Thyroid gland (tissue), 4 donors: ENCODE data around the gene SIRPA.

ENCODE experiments used
- POLR2A ChIP-seq, 2 donors: fragments of 450-650 bp; IDR thresholded peaks; one replicate each; pipeline ENCODE4 v1.6.1; 2017; ENCODE audit warnings: antibody characterized with exemption in 2 of 2, mild to moderate bottlenecking in 2 of 2, moderate library complexity in 1 of 2
- TF ChIP-seq, protein P1 (sequence below), 6 experiments: fragments of 200-600 bp in 3 of 6; fragments of 450-650 bp in 3 of 6; sonication (generic) in 3 of 6; IDR thresholded peaks; one replicate each; pipeline ENCODE4 v1.5.1; 2016 to 2019; ENCODE audit warnings: antibody characterized with exemption in 6 of 6, mild to moderate bottlenecking in 2 of 6, inconsistent platforms in 1 of 6, moderate library complexity in 1 of 6

GRCh38 chr20:1871807-1872458 lies 23.3 kb upstream of the SIRPA start:
- TF ChIP-seq, protein P1, sequence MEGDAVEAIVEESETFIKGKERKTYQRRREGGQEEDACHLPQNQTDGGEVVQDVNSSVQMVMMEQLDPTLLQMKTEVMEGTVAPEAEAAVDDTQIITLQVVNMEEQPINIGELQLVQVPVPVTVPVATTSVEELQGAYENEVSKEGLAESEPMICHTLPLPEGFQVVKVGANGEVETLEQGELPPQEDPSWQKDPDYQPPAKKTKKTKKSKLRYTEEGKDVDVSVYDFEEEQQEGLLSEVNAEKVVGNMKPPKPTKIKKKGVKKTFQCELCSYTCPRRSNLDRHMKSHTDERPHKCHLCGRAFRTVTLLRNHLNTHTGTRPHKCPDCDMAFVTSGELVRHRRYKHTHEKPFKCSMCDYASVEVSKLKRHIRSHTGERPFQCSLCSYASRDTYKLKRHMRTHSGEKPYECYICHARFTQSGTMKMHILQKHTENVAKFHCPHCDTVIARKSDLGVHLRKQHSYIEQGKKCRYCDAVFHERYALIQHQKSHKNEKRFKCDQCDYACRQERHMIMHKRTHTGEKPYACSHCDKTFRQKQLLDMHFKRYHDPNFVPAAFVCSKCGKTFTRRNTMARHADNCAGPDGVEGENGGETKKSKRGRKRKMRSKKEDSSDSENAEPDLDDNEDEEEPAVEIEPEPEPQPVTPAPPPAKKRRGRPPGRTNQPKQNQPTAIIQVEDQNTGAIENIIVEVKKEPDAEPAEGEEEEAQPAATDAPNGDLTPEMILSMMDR (IDR thresholded peaks at IDR 0.05), result no peak
- TF ChIP-seq POLR2A (IDR thresholded peaks at IDR 0.05), result no peak
